Stimulated activated CD8-positive, alpha-beta memory T cell treated with anti-CD3 and anti-CD28 coated beads, Interleukin-15, amount 100 ng/mL, for 24 hours (primary cell): ENCODE results near the gene SPEM3.
"Not testable (repeated sequence)": the region's sequence is repeated elsewhere in the genome, so short reads cannot be mapped to it uniquely, and the experiment has no call there.

Experiments used
- DNase-seq: peaks from one replicate; pipeline ENCODE4 v3.0.0-alpha.2; 2020; ENCODE audit warnings: low read depth

The SPEM3 gene

DNA sequence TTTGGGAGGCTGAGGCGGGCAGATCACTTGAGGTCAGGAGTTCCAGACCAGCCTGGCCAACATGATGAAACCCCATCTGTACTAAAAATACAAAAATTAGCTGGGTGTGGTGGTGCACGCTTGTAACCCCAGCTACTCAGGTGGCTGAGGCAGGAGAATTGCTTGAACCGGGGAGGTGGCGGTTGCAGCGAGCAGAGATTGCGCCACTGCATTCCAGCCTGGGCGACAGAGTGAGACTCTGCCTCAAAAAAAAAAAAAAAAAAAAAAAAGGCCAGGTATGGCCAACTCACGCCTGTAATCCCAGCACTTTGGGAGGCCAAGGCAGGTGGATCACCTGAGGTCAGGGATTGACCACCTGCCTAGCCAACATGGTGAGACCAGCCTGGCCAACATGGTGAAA lies 46.1 kb downstream of the SPEM3 start:
- DNase-seq: not testable (repeated sequence)

DNA sequence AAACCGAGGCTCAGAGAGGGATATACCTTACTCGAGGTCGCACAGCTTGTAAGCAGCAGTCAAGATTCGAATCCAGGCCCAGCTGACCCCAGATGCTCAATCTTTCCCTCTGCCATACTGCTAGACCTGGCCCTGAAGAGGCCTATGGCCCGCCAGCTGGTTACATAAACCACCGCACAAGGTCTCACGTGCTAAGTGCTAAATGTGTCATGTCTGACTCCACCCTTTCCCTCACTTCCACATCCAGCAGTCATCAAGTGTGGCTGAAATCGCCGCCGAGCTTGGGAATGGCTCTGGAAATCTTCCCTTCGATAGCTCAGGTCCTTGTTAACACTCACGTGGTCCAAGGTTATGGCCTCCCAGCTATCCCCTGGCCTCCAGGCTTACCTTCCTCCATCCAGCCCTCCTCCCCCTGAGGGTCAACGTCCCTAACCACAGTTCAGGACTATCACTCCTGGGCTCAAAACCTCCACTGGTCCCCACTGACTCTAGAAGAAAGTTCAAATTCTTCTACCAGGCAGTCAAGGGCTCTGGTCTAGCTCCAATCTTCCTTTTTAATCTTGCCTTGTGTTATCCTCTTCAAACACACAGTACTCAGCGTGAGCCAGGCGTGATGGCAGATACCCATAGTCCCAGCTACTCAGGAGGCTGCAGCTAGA lies 47.2 kb downstream of the SPEM3 start:
- no peak for DNase-seq

DNA sequence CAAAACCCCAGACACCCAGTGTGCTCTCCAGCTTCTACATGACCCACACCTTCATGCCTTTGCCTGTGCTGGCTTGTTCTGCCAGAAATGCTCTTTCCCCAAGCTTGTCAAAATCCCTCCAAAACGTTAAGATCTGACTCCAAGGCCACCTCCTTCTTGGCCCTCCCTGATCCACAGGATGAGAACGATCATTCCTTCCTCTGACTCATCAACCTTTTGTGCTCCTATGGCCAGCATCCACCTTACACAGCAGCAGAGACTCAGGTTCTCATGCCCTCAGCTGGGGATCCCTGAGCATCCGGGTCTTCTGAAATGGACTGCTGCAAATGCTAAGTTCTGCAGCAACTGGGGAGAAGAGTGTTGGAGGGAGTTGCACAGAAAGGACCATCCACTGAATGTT lies 47.8 kb downstream of the SPEM3 start:
- DNase-seq: no peak

DNA sequence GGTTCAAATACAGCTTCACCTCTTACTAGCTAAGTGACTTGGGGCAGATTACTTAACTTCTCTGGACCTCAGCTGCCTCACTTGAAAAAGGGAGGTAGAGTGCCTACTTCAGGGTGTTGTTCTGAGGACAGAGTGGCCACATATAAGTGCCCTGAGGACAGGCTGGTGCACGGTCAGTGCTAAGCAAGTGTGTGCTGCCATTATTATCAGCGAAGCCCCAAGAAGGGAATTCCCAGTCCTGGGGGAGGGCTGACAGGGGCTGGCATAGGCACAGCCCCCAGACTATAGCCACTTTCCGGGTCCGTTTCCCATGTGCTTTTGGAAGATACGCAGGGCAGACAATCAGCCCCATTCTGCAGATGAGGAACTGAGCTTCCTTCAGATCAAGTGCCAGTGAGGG lies 48.3 kb downstream of the SPEM3 start:
- DNase-seq: no peak

DNA sequence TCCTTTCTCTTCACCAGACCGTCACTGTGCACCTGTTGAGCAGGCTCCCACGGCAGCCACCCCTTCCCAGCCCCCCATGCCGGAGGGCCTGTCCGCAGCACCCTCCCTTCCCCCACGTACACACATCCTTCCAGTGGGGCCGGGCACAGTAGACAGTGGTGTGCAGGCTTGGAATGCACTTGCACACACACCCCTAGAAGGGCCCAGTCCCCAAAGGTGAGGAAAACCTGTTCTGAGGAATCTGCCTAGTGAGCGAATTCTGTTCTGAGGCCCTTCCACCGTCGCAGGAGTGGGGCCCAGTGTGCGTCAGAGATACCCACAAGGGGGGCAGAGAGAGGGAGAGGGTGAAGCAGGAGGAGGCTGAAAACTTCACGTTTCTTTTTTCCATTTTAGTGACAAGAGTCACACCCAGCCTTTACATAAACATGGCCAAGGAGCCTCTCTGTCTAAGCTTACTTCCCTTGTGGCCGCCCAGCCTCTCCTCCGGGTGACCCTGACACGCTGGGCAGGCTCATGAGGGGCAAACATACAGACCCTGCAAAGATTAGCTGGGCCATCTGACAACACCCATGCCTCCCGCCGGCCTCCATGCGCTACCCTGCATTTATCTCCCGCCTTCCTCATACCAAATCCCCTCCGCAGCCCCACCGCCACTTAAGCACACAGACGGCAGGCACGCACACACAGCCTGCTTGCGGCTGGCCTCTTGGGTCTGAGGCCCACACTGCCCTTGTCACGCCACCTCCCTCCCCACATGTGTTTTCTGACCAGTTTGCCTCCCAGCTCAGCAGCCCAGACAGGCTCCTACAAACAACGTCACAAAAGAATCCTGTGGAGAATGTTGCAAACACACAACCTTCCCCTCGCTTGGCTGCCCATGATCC lies 49.0 kb downstream of the SPEM3 start:
- DNase-seq: no peak

DNA sequence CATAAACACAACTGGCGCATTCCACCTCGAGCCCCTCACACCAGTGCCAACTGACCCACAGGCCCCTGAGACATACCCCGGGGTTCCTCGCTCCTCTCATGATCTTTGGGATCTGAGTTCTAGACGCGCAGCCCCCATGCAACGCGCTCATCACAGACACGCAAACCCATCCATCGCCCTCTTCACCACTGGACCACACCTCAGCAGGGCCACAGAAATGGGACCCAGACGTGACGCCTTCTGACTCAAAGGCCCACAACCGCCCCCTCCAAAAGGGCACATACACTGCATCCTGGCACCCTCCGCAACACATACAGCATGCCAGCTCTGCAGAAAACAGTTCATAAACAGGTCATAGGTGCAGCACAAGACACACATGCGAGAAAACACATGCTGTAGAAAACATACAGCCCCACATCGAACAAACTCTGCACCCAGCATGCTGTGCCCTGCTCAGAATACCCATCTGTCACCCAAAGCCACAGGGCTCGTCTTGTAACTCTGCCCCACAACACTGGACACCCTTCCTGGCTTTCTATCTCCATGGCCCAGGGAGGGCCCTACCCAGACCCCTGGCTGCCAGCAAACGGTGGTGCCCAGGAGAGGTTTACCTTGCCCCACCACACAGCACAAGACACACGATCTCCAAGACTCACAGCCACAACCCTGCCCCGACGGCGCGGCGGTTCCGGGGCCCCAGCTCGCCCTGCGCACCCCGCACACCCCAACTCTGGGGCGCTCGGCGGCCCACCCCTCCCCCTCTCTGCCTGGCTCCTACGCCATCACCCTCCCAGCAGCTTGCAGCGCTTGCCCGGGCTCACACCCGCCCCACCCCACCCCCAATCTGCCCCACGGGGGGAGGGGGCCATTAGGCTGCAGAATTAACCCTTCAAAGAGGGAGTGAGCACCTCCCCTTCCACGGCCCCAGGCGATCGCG lies 49.9 kb downstream of the SPEM3 start:
- DNase-seq: peak; percentile 33

DNA sequence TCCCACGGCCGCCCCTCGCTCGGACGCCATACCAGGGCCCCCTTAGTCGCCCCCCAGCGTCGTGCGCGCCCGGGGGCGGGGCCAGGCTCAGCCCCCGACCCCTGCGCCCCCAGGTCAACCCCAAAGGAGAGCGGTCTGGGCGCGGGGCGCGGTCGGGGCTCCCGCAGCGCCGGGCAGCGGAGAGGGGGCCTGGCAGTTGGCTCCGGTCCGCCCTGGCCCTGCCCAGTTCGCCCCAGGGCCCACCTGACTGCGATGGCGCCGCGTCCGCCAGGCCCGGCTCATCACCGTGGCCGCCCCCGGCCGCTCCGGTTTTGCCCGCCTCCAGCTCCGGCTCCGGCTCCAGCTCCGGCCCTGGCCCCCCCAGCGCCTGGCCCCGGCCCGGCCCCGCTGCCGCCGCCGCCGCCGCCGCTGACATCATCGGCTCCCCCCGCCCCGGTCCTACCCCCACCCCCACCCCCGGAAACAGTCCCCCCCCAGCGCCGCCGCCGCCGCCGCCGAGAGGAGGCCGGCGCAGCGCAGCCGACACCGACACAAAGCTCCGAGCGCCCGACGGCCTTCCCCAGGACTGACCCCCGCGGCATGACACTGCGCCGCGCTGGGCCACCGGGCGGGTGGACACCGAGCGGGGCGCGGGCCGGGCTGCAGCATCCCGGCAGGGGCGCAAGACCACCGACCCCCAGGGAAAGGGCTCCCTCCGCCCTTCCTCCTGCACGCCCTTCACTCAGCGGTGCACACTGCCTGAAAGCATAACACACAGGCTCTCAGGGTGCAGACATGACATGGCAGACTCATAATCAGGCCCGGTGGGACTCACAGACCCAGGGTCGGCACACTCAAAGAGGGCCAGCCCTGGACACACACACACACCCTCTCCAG lies 50.8 kb downstream of the SPEM3 start, which contains the start of gene ZBTB4:
Gene ZBTB4 (minus strand): TSS at position 419 of the 876 bp plus-strand sequence. CDS start 12,830 bp downstream, outside the sequence.
- DNase-seq: peak; percentile 32

DNA sequence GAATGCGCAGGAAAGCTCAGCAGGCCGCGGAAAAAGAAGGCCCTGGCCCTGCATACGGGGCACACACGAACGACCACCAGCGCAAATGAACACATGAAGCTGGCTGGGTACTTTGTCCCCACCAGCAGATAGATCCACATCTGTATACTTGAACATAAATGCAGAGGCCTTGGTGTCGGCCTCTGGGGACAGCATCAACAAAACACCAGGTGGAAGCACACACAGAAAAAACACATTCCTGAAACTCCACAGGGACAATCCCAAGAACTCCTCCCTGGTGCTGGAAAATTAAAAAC lies 51.4 kb downstream of the SPEM3 start:
- DNase-seq: no peak

DNA sequence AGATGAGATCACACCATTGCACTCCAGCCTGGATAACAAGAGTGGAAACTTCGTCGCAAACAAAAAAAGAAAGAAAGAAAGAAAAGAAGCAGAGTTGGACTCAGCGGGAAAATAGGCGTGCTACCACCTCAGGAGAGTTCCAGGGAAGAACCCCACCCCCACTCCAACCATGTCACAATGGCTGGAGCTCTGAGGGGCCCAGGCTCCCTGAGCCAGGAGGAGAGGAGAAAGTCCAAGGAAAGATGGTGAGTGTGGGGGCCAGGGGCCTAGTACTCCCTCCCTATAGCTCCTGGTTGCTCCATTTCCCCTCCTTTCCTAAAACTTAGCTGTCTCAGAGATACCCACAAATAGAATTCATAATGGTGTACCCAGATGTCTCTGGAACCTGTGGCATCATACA lies 52.6 kb downstream of the SPEM3 start, which contains the start of gene SLC35G6:
Gene SLC35G6 (plus strand): TSS at position 172 of the 400 bp plus-strand sequence. CDS start 71 bp downstream, at position 243.
- not testable (repeated sequence) for DNase-seq

DNA sequence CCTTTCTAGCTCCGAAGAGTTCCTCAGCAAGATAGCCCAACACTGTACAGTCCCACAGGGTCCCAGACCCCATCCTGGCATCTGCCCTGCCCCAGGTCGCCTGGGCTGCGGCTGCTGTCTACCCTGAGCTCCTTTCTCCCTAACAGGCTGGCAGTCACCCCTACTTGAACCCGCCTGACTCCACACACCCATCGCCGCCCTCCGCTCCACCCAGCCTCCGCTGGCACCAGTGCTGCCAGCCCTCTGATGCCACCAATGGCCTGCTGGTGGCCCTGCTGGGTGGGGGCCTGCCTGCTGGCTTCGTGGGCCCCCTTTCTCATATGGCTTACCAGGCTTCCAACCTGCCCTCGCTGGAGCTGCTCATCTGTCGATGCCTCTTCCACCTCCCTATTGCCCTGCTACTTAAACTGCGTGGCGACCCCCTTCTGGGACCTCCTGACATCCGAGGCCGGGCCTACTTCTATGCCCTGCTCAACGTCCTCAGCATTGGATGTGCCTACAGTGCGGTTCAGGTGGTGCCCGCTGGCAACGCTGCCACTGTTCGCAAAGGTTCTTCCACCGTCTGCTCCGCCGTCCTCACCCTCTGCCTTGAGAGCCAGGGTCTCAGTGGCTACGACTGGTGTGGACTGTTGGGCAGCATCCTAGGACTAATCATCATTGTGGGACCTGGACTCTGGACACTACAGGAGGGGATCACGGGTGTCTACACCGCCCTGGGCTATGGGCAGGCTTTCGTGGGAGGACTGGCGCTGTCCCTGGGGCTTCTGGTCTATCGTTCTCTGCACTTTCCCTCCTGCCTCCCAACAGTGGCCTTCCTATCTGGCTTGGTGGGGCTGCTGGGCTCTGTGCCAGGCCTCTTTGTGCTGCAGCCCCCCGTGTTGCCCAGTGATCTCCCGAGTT lies 53.4 kb downstream of the SPEM3 start:
- not testable (repeated sequence) for DNase-seq
